ENCODE measurements around the gene PCARE.
"Not testable (repeated sequence)": the region's sequence is repeated elsewhere in the genome, so short reads cannot be mapped to it uniquely, and the experiment has no call there.

The PCARE gene

GRCh38 chr2:29096969-29097368, 22.6 kb upstream of the PCARE start:
- DNase-seq, result no peak

- not testable (repeated sequence) for DNase-seq
Observed at GRCh38 chr2:29090311-29090710, 16.0 kb upstream of the PCARE start.

GRCh38 chr2:29084554-29084953, 10.2 kb upstream of the PCARE start:
- no peak for DNase-seq

- no peak for DNase-seq
Observed at GRCh38 chr2:29082804-29083495, 8.6 kb upstream of the PCARE start.

GRCh38 chr2:29080886-29081743, 6.8 kb upstream of the PCARE start:
- no peak for DNase-seq

- no peak for DNase-seq
Observed at GRCh38 chr2:29079887-29080286, 5.6 kb upstream of the PCARE start.

GRCh38 chr2:29075894-29076705, 1.8 kb upstream of the PCARE start:
- no peak for DNase-seq

GRCh38 chr2:29073933-29074332, 390 bp downstream of the PCARE start:
- no peak for DNase-seq

- DNase-seq, result no peak
Observed at GRCh38 chr2:29072971-29073725, 1.2 kb downstream of the PCARE start.

- no peak for DNase-seq
Observed at GRCh38 chr2:29072251-29072650, 2.1 kb downstream of the PCARE start.

GRCh38 chr2:29071032-29071975, 3.0 kb downstream of the PCARE start:
- DNase-seq, result no peak

GRCh38 chr2:29070526-29070925, 3.8 kb downstream of the PCARE start:
- DNase-seq, result peak; percentile 29

GRCh38 chr2:29068513-29068912, 5.8 kb downstream of the PCARE start:
- no peak for DNase-seq

- no peak for DNase-seq
Observed at GRCh38 chr2:29066997-29067605, 7.2 kb downstream of the PCARE start.

- DNase-seq, result no peak
Observed at GRCh38 chr2:29066271-29066860, 8.0 kb downstream of the PCARE start.

GRCh38 chr2:29065068-29065811, 9.1 kb downstream of the PCARE start:
- DNase-seq, result peak; percentile 48

- DNase-seq, result peak; percentile 26
Observed at GRCh38 chr2:29064746-29065067, 9.6 kb downstream of the PCARE start.

GRCh38 chr2:29064346-29064715, 10.0 kb downstream of the PCARE start:
- no peak for DNase-seq

- DNase-seq, result no peak
Observed at GRCh38 chr2:29063646-29064345, 10.5 kb downstream of the PCARE start.
